Muscle of leg (tissue), 11 donors: ENCODE results near the gene JAML. TPM values are rescaled to one million over a fixed set of nuclear protein-coding genes. Genes with fewer than 3 reads are reported as not detected.

ENCODE experiments used
- DNase-seq: peaks from one replicate; pipeline ENCODE4 v3.0.0; 2013
- H3K27ac ChIP-seq: one replicate; pipeline ENCODE4 v1.5.1; 2013; ENCODE audit warnings: mild to moderate bottlenecking, low read length, control low read depth
- H3K27me3 ChIP-seq: one replicate; pipeline ENCODE4 v1.6.1; 2013; ENCODE audit warnings: low read length; ENCODE audit not compliant: control insufficient read depth, insufficient read depth
- H3K36me3 ChIP-seq: one replicate; pipeline ENCODE4 v1.6.1; 2013; ENCODE audit warnings: low read length; ENCODE audit not compliant: control insufficient read depth, insufficient read depth
- H3K4me1 ChIP-seq: one replicate; pipeline ENCODE4 v1.6.1; 2013; ENCODE audit warnings: low read length; ENCODE audit not compliant: control insufficient read depth, insufficient read depth
- H3K4me3 ChIP-seq: one replicate; pipeline ENCODE4 v1.5.1; 2013; ENCODE audit warnings: low read length, control low read depth
- H3K9me3 ChIP-seq: replicated peaks from 2 replicates; pipeline ENCODE4 v1.6.1; 2013; ENCODE audit warnings: low read depth, low read length; ENCODE audit not compliant: control insufficient read depth
- WGBS: methylation state at CpG from one replicate; pipeline ENCODE4 v1.1.5; 2013; ENCODE audit warnings: missing lambda C conversion rate; ENCODE audit not compliant: insufficient coverage; 5-methylcytosine and 5-hydroxymethylcytosine counted together
- polyA plus RNA-seq, 8 donors: library from polyadenylated mRNA; unstranded; fragments of 120-200 nt; gene quantifications; one replicate each; pipeline versions ENCODE4 v1.2.1 to v1.2.3, GENCODE V29; 2013; ENCODE audit warnings: inconsistent platforms in 1 of 8, low replicate concordance in 1 of 8; ENCODE audit not compliant: insufficient read length in 8 of 8, insufficient read depth in 1 of 8
- total RNA-seq: library from RNA; stranded (reverse); fragments of 120-200 nt; gene quantifications from one replicate; pipeline ENCODE4 v1.2.4, GENCODE V29; 2013

The JAML gene
- total and polyA plus RNA-seq, 9 donors = 1.2 to 5.3 (median 2.3) TPM

- Histone ChIP-seq H3K27ac (no peak overlapping the region), H3K9me3 (no peaks in the 10 kb centered on the region), H3K27me3 (peaks cover 86% of the 10 kb centered on the region), H3K4me3 (no peak overlapping the region), H3K36me3 (no peaks in the 10 kb centered on the region), H3K4me1 (peaks cover 15% of the 10 kb centered on the region)
- no peak for DNase-seq
- 83% methylated on average over 1 of the region's 5 CpGs for WGBS
Observed at GRCh38 chr11:118151431-118151830, 73.4 kb downstream of the JAML start.

- Histone ChIP-seq H3K36me3 (no peaks in the 10 kb centered on the region), H3K9me3 (no peaks in the 10 kb centered on the region), H3K4me1 (peaks cover 19% of the 10 kb centered on the region), H3K27ac (no peak overlapping the region), H3K27me3 (peaks cover 86% of the 10 kb centered on the region), H3K4me3 (no peak overlapping the region)
- WGBS = 83% methylated on average over 1 of the region's 1 CpG
- DNase-seq = no peak
Observed at GRCh38 chr11:118149493-118149892, 75.3 kb downstream of the JAML start.

GRCh38 chr11:118148856-118149255, 76.0 kb downstream of the JAML start:
- Histone ChIP-seq H3K27me3 (peaks cover 86% of the 10 kb centered on the region), H3K4me3 (no peak overlapping the region), H3K27ac (no peak overlapping the region), H3K9me3 (no peaks in the 10 kb centered on the region), H3K36me3 (no peaks in the 10 kb centered on the region), H3K4me1 (peaks cover 19% of the 10 kb centered on the region)
- peak; percentile 35 for DNase-seq
- no CpG with 5 or more reads among the region's 2 CpGs for WGBS

DNA sequence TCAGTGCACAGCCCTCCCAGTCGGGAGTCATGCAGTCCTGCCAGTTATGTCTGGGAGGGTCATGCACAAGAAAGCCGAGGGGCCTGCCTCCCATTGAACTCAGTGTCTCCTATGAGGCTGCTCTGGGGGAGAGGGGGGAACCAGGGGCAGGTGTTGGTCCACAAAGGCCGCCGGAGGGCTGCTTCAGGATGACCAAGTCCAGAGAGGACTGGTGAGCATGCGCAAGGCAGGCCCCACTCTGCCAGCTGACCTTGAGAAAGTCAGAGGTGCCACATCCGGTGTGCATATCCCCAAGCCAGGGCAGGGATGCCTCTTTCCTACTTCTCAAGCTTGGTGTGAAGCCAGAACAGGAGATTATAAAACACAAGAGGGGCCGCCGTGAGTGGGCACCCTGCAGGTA, 76.6 kb downstream of the JAML start:
- Histone ChIP-seq H3K36me3 (no peaks in the 10 kb centered on the region), H3K4me1 (peaks cover 19% of the 10 kb centered on the region), H3K27me3 (peaks cover 83% of the 10 kb centered on the region), H3K9me3 (no peaks in the 10 kb centered on the region), H3K27ac (no peak overlapping the region), H3K4me3 (no peak overlapping the region)
- WGBS = 61% methylated on average over 6 of the region's 8 CpGs
- DNase-seq = no peak

DNA sequence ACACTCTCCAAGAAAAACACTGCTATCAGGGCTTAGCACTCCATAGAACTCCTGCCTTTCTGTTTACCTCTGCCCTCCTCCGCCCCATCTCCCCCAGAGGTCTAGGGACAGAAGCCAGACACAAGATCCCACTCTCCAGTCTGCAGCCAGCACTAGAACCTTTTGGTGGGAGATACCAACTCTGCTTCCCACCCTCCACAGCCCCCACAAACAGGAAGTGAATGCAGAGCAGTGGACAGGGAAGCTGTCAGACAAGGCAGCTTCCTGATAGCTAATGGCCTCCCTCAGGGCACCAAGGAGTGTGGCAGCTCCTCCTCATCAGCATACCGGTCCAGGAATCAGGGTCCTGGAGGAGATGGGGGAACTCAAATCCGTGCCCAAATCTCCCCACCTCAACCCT, 77.3 kb downstream of the JAML start:
- Histone ChIP-seq H3K27me3 (peaks cover 81% of the 10 kb centered on the region), H3K4me3 (no peak overlapping the region), H3K9me3 (no peaks in the 10 kb centered on the region), H3K4me1 (peaks cover 14% of the 10 kb centered on the region), H3K27ac (no peak overlapping the region), H3K36me3 (no peaks in the 10 kb centered on the region)
- WGBS = 75% methylated on average over 1 of the region's 3 CpGs
- no peak for DNase-seq

- H3K36me3 ChIP-seq = no peaks in the 10 kb centered on the region
- no peaks in the 10 kb centered on the region for H3K9me3 ChIP-seq
- H3K27me3 ChIP-seq = peaks cover 76% of the 10 kb centered on the region
- no CpG with 5 or more reads among the region's 6 CpGs for WGBS
- H3K27ac ChIP-seq = no peak overlapping the region
- DNase-seq = no peak
- H3K4me3 ChIP-seq = no peak overlapping the region
- peaks cover 7% of the 10 kb centered on the region for H3K4me1 ChIP-seq
Observed at GRCh38 chr11:118146554-118146953, 78.3 kb downstream of the JAML start.

- no peaks in the 10 kb centered on the region for H3K9me3 ChIP-seq
- no peaks in the 10 kb centered on the region for H3K36me3 ChIP-seq
- under 1% methylated on average over 76 of the region's 78 CpGs for WGBS
- DNase-seq = peak; percentile 78
- no peak overlapping the region for H3K27ac ChIP-seq
- peaks cover 7% of the 10 kb centered on the region for H3K4me1 ChIP-seq
- peak overlapping the region; percentile 65 for H3K4me3 ChIP-seq
- peaks cover 72% of the 10 kb centered on the region for H3K27me3 ChIP-seq
Observed at GRCh38 chr11:118145285-118146227, 79.3 kb downstream of the JAML start.

GRCh38 chr11:118144301-118145268, 80.2 kb downstream of the JAML start:
- no peak overlapping the region for H3K27ac ChIP-seq
- no peaks in the 10 kb centered on the region for H3K36me3 ChIP-seq
- no peaks in the 10 kb centered on the region for H3K9me3 ChIP-seq
- peaks cover 7% of the 10 kb centered on the region for H3K4me1 ChIP-seq
- 35% methylated on average over 8 of the region's 20 CpGs for WGBS
- peaks cover 73% of the 10 kb centered on the region for H3K27me3 ChIP-seq
- DNase-seq = peak; percentile 30
- no peak overlapping the region for H3K4me3 ChIP-seq
